Activated naive CD4-positive, alpha-beta T cell (primary cell): ENCODE measurements around the gene PRSS37.
"Not testable (repeated sequence)": the region's sequence is repeated elsewhere in the genome, so short reads cannot be mapped to it uniquely, and the experiment has no call there.

ENCODE experiments used
- DNase-seq, 4 experiments: peaks; one replicate each; lab custom pipeline; 2025; lab: John Stamatoyannopoulos, UW

Gene PRSS37

GRCh38 chr7:141841385-141841784 lies at the start of gene PRSS37:
Gene PRSS37 (minus strand): TSS chr7:141841485. CDS start chr7:141841049, 436 bp downstream.
- no peak for DNase-seq

- DNase-seq = no peak
These were observed 48.0 kb upstream of the PRSS37 start for GRCh38 chr7:141889321-141889720.

GRCh38 chr7:141884539-141885225 lies 43.4 kb upstream of the PRSS37 start:
- no peak for DNase-seq

GRCh38 chr7:141880960-141881359 lies 39.7 kb upstream of the PRSS37 start:
- DNase-seq = no peak

- DNase-seq = no peak
These were observed 36.1 kb upstream of the PRSS37 start for GRCh38 chr7:141877365-141877764.

- DNase-seq = no peak
These were observed 35.1 kb upstream of the PRSS37 start for GRCh38 chr7:141876371-141876770.

GRCh38 chr7:141875453-141875852 lies 34.2 kb upstream of the PRSS37 start:
- no peak for DNase-seq

- DNase-seq = no peak
These were observed 33.5 kb upstream of the PRSS37 start for GRCh38 chr7:141874787-141875186.

- no peak for DNase-seq
These were observed 31.6 kb upstream of the PRSS37 start for GRCh38 chr7:141872931-141873330.

GRCh38 chr7:141866974-141867373 lies 25.7 kb upstream of the PRSS37 start:
- no peak for DNase-seq

- no peak for DNase-seq
These were observed 23.6 kb upstream of the PRSS37 start for GRCh38 chr7:141864765-141865447.

- DNase-seq = no peak
These were observed 18.9 kb upstream of the PRSS37 start for GRCh38 chr7:141860207-141860606.

- DNase-seq = no peak
These were observed 6.7 kb upstream of the PRSS37 start for GRCh38 chr7:141847996-141848395.

- no peak for DNase-seq
These were observed 3.0 kb upstream of the PRSS37 start for GRCh38 chr7:141844256-141844655.

- DNase-seq = no peak
These were observed 1.6 kb upstream of the PRSS37 start for GRCh38 chr7:141842904-141843303.

- DNase-seq = no peak
These were observed 577 bp downstream of the PRSS37 start for GRCh38 chr7:141840708-141841107.

GRCh38 chr7:141839256-141839655 lies 2.0 kb downstream of the PRSS37 start:
- DNase-seq = no peak

- no peak for DNase-seq
These were observed 2.7 kb downstream of the PRSS37 start for GRCh38 chr7:141838581-141838980.

GRCh38 chr7:141837683-141838082 lies 3.6 kb downstream of the PRSS37 start:
- DNase-seq = no peak

- not testable (repeated sequence) for DNase-seq
These were observed 18.9 kb downstream of the PRSS37 start for GRCh38 chr7:141822432-141822831.

GRCh38 chr7:141820067-141820466 lies 21.2 kb downstream of the PRSS37 start:
- DNase-seq = no peak

- no peak for DNase-seq
These were observed 48.8 kb downstream of the PRSS37 start for GRCh38 chr7:141792526-141792925.

GRCh38 chr7:141789917-141790316 lies 51.4 kb downstream of the PRSS37 start, which contains the start of gene TAS2R5:
Gene TAS2R5 (plus strand): TSS chr7:141790217. CDS start chr7:141790362, 145 bp downstream.
- no peak for DNase-seq

GRCh38 chr7:141788296-141788695 lies 53.0 kb downstream of the PRSS37 start:
- DNase-seq = no peak
